Head of caudate nucleus (tissue), 42 donors: ENCODE results near the gene DNAJC8.
A peak's percentile ranks its signal among the peaks of the same experiment; 100 is the strongest.

Experiments used
- DNase-seq, 42 donors: peaks; one replicate each; pipeline versions ENCODE4 v3.0.0 to v3.0.0-alpha.2; 2020 to 2021; ENCODE audit warnings: mixed read lengths in 7 of 42
- intact Hi-C: fragments of 100-400 bp; cut with DNase I; formaldehyde crosslinking; loops from one replicate; pipeline ENCODE4 v1.15.0; 2022

The DNAJC8 gene

DNA sequence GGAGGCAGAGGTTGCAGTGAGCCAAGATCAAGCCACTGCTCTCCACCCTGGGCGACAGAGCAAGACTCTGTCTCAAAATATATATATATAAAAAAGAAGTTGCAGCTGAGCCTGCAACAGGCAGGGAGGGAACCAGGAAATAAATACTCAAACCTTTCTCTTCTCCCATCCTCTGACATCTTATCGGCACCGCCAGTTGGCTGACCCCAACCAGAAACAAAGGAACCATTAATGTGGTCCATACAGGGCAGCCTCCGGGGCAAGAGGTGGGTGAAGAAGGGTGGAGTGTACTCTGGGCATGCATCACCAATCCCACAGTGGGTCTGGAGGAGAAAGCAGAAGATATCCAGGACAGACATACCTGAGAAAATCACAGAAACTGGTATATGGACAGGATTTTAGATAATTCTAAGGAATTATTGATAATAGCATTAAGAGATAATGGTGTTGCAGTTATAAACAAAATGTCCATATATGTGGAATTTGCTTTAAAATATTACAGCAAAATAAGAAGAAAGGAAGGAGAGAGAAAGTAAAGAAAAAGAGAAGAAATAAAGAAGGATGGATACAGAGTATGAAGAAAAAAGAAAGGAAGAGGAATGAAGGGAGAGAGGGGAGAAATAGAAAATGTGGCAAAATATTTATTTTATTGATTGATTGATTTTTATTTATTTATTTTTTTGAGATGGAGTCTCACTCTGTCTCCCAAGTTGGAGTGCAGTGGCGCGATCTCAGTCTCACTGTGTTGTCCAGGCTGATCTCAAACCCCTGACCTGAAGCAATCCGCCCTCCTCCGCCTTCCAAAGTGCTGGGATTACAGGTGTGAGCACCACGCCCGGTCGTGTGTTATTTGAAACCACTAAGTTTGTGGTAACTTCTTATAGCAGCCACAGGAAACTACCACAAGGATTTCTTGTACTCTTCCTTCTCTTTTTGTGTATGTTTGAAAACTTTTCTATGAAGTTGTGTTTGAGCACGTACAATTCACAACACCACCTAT lies 52.2 kb downstream of the DNAJC8 start:
- intact Hi-C loops = no loop called here
- no peak for DNase-seq

GRCh38 chr1:28178690-28179485 lies 53.9 kb downstream of the DNAJC8 start:
- intact Hi-C loops = no loop called here

GRCh38 chr1:28176492-28177470 lies 56.0 kb downstream of the DNAJC8 start, which contains the start of gene PTAFR:
TSS of gene PTAFR (minus strand) at chr1:28176690. CDS start at chr1:28151021, 25,669 bp downstream.
- DNase-seq = peak in 4 of 42 donors; percentile 24 to 41 (median 32)
- intact Hi-C loops = no loop called here

More at GRCh38 chr1:28178690-28179485, 53.9 kb downstream of the DNAJC8 start:
- DNase-seq = no peak

DNA sequence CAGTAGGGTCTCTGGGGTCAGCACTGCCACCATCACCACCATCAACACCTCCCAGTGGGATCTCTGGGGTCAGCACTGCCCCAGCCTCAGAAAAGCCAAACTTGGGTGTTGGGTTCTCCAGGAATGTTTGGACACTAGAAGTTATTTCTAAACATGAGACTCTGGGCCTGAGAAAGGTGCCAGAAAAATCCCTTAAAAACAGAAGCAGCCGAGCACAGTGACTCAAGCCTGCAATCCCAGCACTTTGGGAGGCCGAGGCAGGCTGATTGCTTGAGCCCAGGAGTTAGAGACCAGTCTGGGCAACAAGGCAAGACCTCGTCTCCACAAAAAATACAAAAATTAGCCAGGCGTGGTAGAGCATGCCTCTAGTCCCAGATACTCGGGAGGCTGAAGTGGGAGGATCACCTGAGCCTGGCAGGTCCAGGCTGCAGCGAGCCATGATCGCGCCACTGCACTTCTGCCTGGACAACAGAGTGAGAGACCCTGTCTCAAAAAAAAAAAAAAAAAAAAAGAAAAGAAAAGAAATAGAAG lies 56.8 kb downstream of the DNAJC8 start:
- no peak for DNase-seq
- intact Hi-C loops = no loop called here

DNA sequence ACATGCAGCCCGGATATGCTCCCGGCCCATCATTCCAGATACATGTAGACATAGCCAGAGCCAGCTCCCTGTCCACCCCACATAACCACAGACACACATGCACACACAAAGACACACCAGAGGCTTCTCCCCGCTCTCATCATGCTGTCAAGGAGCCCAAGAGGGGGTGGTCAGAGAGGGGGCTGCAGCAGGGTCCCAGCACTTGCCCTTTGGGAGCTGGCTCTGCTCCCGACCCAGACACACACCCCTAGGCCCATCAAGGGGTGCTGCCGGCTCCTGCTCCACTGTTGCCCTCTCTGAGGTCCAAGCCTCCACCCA lies 58.9 kb downstream of the DNAJC8 start:
- DNase-seq = peak in 1 of 42 donors; percentile 49
- intact Hi-C loops = no loop called here

DNA sequence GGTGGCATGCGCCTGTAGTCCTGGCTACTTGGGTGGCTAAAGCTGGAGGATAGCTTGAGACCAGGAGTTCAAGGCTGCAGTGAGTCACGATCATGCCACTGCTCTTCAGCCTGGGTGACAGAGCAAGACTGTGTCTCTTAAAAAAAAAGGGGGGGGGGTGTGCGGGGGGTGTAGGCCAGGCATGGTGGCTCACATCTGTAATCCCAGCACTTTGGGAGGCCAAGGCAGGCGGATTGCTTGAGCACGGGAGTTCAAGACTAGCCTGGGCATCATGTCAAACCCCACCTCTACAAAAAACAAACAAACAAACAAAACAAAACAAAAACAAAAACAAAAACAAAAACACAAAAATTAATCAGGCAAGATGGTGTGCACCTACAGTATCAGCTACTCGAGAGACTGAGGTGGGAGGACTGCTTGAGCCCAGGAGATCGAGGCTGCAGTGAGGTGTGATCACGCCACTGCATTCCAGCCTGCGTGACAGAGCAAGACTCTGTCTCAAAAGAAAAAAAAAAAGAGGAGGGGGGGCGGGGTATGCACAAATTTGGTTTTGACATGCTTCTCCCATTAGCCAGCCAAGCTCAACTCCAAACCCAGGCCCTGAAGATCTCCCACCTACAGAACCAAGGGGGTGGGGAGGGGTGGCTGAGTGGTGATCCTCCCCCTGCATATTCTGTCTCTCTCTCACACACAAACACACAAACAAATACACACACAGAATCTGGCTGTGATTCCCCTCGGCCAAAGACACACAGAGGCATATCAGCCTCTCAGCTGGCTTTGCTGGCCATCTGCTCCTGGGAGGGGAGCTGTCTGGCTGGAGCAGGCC lies 59.5 kb downstream of the DNAJC8 start:
- peak in 38 of 42 donors; percentile 29 to 84 (median 62) for DNase-seq
- intact Hi-C loops = no loop called here

GRCh38 chr1:28172713-28173150 lies 60.1 kb downstream of the DNAJC8 start:
- peak in 19 of 42 donors; percentile 13 to 62 (median 36) for DNase-seq
- intact Hi-C loops = no loop called here

DNA sequence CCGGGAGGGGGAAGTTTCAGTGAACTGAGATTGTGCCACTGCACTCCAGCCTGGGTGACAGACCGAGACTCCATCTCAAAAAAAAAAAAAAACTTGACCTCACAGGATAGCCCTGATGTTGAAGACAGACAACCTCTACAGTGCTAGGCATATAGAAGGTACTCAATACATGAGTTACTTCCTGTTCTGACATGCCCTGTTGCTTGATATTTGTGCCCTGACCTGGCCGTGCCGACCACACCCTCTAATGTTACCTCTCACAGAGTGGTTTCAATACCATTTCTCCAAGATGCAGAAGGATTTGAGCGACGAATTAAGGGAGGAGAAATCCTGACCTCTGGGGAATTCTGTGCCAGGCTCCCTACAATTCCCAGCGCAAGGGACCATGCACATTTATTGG lies 61.6 kb downstream of the DNAJC8 start:
- DNase-seq = no peak
- intact Hi-C loops = no loop called here

- no peak for DNase-seq
- intact Hi-C loops = no loop called here
Observed at GRCh38 chr1:28170001-28170596, 62.7 kb downstream of the DNAJC8 start.

- peak in 41 of 42 donors; percentile 17 to 87 (median 73) for DNase-seq
- intact Hi-C loops = no loop called here
Observed at GRCh38 chr1:28163496-28164161, 69.2 kb downstream of the DNAJC8 start.

DNA sequence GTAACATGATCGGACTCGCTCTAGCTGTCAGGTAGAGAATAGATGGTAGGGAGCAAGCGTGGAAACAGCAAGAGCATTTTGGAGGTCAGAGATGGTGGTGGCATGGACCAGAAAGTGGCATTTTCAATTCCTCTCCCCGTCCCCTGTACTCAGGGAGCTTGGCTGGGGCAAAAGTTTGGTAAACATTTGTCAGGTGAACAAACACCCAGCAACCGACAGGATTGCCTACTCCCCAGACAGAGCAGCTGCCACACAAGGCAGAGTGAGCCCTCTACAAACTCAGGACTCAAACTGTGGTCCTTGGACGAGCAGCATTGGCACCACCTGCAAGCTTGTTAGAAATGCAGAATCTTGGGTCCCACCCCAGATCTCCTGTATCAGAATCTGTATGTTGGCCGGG lies 70.7 kb downstream of the DNAJC8 start:
- intact Hi-C loops = no loop called here
- no peak for DNase-seq

DNA sequence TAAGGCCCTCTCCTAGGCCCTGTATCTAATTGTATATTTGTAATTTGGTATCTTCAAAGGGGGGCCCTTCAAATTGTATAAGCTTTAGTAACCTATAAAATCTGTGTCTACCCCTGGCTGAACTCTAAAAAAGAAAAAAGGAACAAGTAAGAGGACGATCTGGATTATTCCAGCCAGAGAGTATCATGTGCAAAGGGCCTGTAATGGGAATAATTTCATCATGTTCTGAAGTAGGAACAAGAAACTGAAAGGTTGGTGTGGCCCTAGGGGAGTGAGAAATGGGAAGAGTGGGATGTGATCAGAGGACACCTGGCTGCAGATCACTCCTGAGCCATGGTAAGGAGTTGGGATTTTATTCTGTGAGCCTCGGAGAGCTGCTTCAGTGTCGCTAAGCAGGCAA lies 71.1 kb downstream of the DNAJC8 start:
- intact Hi-C loops = no loop called here
- DNase-seq = no peak

- intact Hi-C loops = no loop called here
- no peak for DNase-seq
Observed at GRCh38 chr1:28160782-28161266, 72.0 kb downstream of the DNAJC8 start.

DNA sequence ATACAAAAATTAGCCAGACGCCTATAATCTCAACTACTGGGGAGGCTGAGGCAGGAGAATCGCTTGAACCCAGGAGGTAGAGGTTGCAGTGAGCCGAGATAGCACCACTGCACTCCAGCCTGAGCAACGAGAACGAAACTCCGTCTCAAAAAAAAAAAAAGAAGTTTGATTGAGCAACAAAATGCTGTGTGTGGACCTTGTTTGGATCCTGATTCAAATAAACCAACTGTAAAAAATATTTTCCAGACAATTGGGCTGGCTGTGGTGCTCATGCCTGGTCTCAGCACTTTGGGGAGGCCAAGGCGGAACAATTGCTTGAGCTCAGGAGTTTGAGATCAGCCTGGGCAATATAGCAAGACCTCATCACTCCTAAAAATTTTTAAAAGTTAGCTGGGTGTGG lies 73.1 kb downstream of the DNAJC8 start:
- intact Hi-C loops = loop anchor here (10.0 kb wide), 1 partner anchor 65 kb away; no protein-coding TSS in a partner anchor

GRCh38 chr1:28159243-28159642 lies 73.6 kb downstream of the DNAJC8 start:
- intact Hi-C loops = loop anchor here (10.0 kb wide), 1 partner anchor 64 kb away; no protein-coding TSS in a partner anchor
- DNase-seq = no peak

More for the DNA sequence above, 73.1 kb downstream of the DNAJC8 start:
- no peak for DNase-seq

DNA sequence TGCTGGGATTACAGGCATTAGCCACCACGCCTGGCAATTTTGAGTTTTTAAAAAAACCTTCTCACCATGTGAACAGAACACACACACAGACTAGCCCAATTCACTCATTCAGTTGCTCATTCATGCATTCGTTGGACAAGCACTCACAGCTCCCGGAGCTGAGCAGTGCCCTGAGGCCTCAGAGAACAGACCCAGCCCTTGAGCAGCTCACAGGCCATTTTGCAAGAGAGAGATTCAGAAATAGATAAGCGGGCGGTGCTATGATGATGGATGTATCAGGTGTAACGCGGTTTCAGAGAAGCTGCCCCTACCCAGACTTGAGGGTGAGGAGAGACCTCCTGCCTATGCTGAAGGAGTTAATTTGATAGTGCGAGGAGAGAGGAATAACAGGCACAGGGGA lies 74.9 kb downstream of the DNAJC8 start:
- no peak for DNase-seq
- intact Hi-C loops = loop anchor here (10.0 kb wide), 1 partner anchor 63 kb away; no protein-coding TSS in a partner anchor
